ENCODE results near the gene CLNK. TPM values are rescaled to one million over a fixed set of nuclear protein-coding genes. Genes with fewer than 3 reads are reported as not detected.

The CLNK gene
- total and polyA plus RNA-seq, 2 of the 8 experiments (the other 6 are each of a cell fraction or from before 2014, with no cell fraction given), result not detected

GRCh38 chr4:10667701-10668326 lies 16.8 kb downstream of the CLNK start:
- Histone ChIP-seq H2BK120ac (replicated peaks; ENCODE audit: low read depth, low read length) (no peak overlapping the region), H3K56ac (replicated peaks; ENCODE audit: insufficient read length, low read depth, low read length) (no peak overlapping the region), H3K18ac (ENCODE audit: extremely low read depth, low read length) (no peak overlapping the region), H3K23ac (ENCODE audit: insufficient read length) (no peak overlapping the region), H3K79me1 (ENCODE audit: low read depth, low read length) (no peaks in the 10 kb centered on the region), H3K4me3 (ENCODE audit: extremely low read depth in 1 of 4, insufficient read depth in 2 of 4, low read depth in 3 of 4, low read length in 4 of 4) (no peak overlapping the region), H2AK5ac (ENCODE audit: low read depth, low read length) (no peak overlapping the region), H3K36me3 (ENCODE audit: control insufficient read depth in 2 of 4, insufficient read depth in 4 of 4, low read length in 3 of 4) (no peaks in the 10 kb centered on the region), H4K20me1 (replicated peaks in 1 of 2; ENCODE audit: control insufficient read depth in 1 of 2, insufficient read depth in 2 of 2, low read length in 2 of 2) (no peaks in the 10 kb centered on the region), H2BK15ac (ENCODE audit: low read length) (no peak overlapping the region), H3K9me3 (ENCODE audit: insufficient read depth in 2 of 2, low read depth in 1 of 2, low read length in 1 of 2) (no peaks in the 10 kb centered on the region), H3K4ac (replicated peaks; ENCODE audit: insufficient read length, low read depth, low read length) (no peak overlapping the region), H2BK5ac (ENCODE audit: low read depth, low read length) (no peak overlapping the region), H2BK20ac (ENCODE audit: low read length) (no peak overlapping the region), H3K4me2 (ENCODE audit: insufficient read depth in 1 of 2, low read depth in 2 of 2, low read length in 2 of 2) (no peak overlapping the region), H3K9ac (replicated peaks in 1 of 4; ENCODE audit: extremely low read depth in 1 of 4, low read depth in 3 of 4, low read length in 3 of 4) (no peak overlapping the region), H4K91ac (replicated peaks; ENCODE audit: insufficient read length, low read length) (no peak overlapping the region), H2BK12ac (ENCODE audit: low read depth, low read length) (no peak overlapping the region), H3K23me2 (ENCODE audit: low read depth, low read length) (no peaks in the 10 kb centered on the region), H4K5ac (ENCODE audit: insufficient read length, low read depth, low read length) (no peak overlapping the region), H3K27ac (ENCODE audit: low read depth, low read length) (no peak overlapping the region), H2AFZ (ENCODE audit: low read length) (no peak overlapping the region), H3K79me2 (ENCODE audit: control insufficient read depth in 1 of 2, insufficient read depth in 2 of 2, low read length in 2 of 2) (no peaks in the 10 kb centered on the region), H3K27me3 (replicated peaks in 1 of 4; ENCODE audit: control insufficient read depth in 3 of 4, extremely low read depth in 1 of 4, insufficient read depth in 3 of 4, low read length in 3 of 4) (no peaks in the 10 kb centered on the region), H3K14ac (ENCODE audit: insufficient read length) (no peak overlapping the region), H4K8ac (ENCODE audit: extremely low read depth, insufficient read depth, low read length) (no peak overlapping the region), H3K4me1 (replicated peaks in 1 of 4; ENCODE audit: control insufficient read depth in 3 of 4, insufficient read depth in 4 of 4, low read length in 3 of 4) (no peaks in the 10 kb centered on the region)
- FAIRE-seq (no peak), DNase-seq (ENCODE audit: low read depth in 1 of 2, low spot score in 2 of 2) (no peak)
- 92% methylated on average over 10 of the region's 10 CpGs; no CpG with 5 or more reads in 1 of the 2 experiments for WGBS, 2 experiments (ENCODE audit: extremely low coverage in 1 of 2, insufficient coverage in 1 of 2, insufficient read length in 1 of 2, insufficient replicate concordance in 2 of 2, low coverage in 1 of 2, low lambda C conversion rate in 2 of 2, missing lambda C conversion rate in 1 of 2)
- POLR2A ChIA-PET (ENCODE audit: partially characterized antibody), result no interaction called here
- CTCF ChIA-PET (ENCODE audit: partially characterized antibody), result interaction anchor here (1.7 kb wide), 1 partner anchor 14 kb away, joined by 6 read pairs; no protein-coding TSS in a partner anchor
- no peak for TF ChIP-seq JUN (IDR thresholded peaks at IDR 0.05; ENCODE audit: low read depth, low read length)
- no peak for TF ChIP-seq BRCA1 (IDR thresholded peaks at IDR 0.05; ENCODE audit: low read depth, low read length)
- no peak for TF ChIP-seq SP4 (IDR thresholded peaks at IDR 0.05; ENCODE audit: low read length)
- no peak for TF ChIP-seq EGR1 (IDR thresholded peaks at IDR 0.05; ENCODE audit: borderline replicate concordance, low read depth, low read length)
- TF ChIP-seq KDM1A (IDR thresholded peaks at IDR 0.05; ENCODE audit: borderline replicate concordance, low read length), result no peak
- TF ChIP-seq RAD21 (IDR thresholded peaks at IDR 0.05 in 1 of 2, conservative IDR thresholded peaks at IDR 0.05 in 1 of 2; ENCODE audit: low read depth in 2 of 2, low read length in 2 of 2), result no peak
- no peak for TF ChIP-seq RFX5 (IDR thresholded peaks at IDR 0.05; ENCODE audit: borderline replicate concordance, low read depth, low read length)
- no peak for TF ChIP-seq ASH2L (IDR thresholded peaks at IDR 0.05; ENCODE audit: low read length)
- TF ChIP-seq NANOG (IDR thresholded peaks at IDR 0.05; ENCODE audit: insufficient read depth, low read depth, low read length, poor library complexity, severe bottlenecking), result no peak
- TF ChIP-seq SP2 (IDR thresholded peaks at IDR 0.05; ENCODE audit: low read length), result no peak
- TF ChIP-seq TEAD4 (IDR thresholded peaks at IDR 0.05; ENCODE audit: low read depth, low read length), result no peak
- no peak for TF ChIP-seq TAF7 (optimal IDR thresholded peaks at IDR 0.05; ENCODE audit: borderline replicate concordance, low read depth, low read length)
- no peak for TF ChIP-seq SIRT6 (IDR thresholded peaks at IDR 0.05; ENCODE audit: low read length)
- TF ChIP-seq TAF1 (IDR thresholded peaks at IDR 0.05; ENCODE audit: low read depth, low read length), result no peak
- no peak for TF ChIP-seq JUND (IDR thresholded peaks at IDR 0.05; ENCODE audit: low read length)
